NCI-H1048 (cell line): ENCODE measurements around the gene TM9SF2.
"Not testable (repeated sequence)": the region's sequence is repeated elsewhere in the genome, so short reads cannot be mapped to it uniquely, and the experiment has no call there.

Source experiments
- DNase-seq: peaks from one replicate; lab custom pipeline; 2025; lab: John Stamatoyannopoulos, UW

Gene TM9SF2

DNA sequence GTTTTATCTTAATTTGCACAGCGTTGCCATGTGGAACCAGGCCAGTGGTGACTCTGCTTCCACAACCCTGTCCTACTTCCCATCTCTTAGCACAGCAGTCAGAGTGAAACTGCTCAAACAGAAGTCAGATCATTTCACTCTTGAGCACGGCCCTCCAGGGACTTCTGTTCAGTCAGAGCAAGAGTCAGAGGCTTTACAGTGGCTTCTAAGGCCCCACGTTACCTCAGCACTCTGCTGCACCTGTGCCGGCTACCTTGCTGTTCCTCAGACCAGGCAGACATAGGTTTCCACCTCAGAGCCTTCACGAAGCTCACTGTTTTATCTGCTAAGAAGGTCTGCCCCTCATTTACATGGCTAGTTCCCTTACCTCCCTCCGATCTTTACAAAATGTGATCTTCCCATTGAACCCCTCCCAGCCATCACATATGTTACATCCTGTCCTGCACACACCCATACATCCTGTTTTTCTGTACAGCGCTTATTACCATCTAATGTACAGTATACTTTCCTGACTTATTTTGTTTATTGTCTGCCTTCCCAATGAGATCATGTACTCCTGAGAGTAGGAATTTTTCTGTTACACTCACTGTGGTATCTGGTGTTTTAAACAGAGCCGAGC lies 41.6 kb downstream of the TM9SF2 start:
- no peak for DNase-seq

DNA sequence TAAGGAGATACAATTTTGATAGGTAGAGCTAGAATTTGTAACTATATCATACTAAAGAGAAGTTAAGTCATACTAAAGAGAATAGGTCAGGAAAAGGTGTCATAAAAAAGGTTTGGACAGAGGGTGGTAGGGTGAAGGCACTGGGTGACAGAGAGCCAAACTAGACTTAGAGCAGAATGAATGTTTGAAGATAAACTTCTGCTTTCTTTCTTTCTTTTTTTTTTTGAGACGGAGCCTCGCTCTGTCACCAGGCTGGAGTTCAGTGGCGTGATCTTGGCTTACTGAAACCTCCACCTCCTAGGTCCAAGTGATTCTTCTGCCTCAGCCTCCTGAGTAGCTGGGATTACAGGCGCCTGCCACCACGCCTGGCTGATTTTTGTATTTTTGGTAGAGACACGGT lies 44.1 kb downstream of the TM9SF2 start:
- no peak for DNase-seq

GRCh38 chr13:99545979-99546378 lies 44.7 kb downstream of the TM9SF2 start:
- DNase-seq = no peak

DNA sequence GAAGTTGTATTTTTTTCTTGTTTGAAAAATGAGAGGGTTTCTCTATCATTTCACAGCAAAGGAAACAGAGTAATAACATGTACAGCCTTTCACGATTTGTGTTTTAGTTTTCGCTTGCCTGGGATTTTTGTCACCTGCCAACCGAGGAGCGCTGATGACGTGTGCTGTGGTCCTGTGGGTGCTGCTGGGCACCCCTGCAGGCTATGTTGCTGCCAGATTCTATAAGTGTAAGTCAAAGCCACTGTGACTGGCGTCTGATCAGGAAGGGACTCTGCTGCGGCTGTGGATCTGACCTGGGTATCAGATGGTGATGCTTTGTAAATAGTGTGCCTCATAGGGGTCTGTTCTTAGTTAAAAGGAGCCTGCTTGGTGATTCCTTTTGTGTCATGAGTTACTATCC lies 45.6 kb downstream of the TM9SF2 start:
- DNase-seq = no peak

- no peak for DNase-seq
These were observed 47.2 kb downstream of the TM9SF2 start for GRCh38 chr13:99548448-99548847.

GRCh38 chr13:99553033-99553432 lies 51.8 kb downstream of the TM9SF2 start:
- no peak for DNase-seq

- DNase-seq = no peak
These were observed 53.9 kb downstream of the TM9SF2 start for GRCh38 chr13:99555149-99555548.

- DNase-seq = no peak
These were observed 55.7 kb downstream of the TM9SF2 start for GRCh38 chr13:99556867-99557443.

GRCh38 chr13:99558570-99559180 lies 57.4 kb downstream of the TM9SF2 start:
- no peak for DNase-seq

DNA sequence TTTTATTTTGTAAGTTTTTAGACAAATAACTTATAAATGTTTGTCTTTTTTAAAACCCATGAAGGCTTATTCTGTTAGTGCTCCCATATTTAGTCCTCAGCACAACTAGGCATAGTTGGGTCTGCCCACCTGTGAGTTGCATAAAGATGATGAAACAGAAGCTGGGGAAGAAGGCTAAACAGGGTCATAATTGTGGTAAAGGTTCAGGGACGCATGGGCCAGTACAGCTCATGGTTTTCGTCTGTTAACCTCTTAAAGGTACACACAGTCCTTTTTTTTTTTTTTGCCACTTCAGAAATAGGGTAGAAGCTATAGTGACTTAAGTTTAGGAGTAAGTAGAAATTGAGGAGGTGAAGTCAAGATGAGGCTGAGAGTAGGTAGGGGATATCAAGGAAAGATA lies 58.3 kb downstream of the TM9SF2 start:
- DNase-seq = no peak

DNA sequence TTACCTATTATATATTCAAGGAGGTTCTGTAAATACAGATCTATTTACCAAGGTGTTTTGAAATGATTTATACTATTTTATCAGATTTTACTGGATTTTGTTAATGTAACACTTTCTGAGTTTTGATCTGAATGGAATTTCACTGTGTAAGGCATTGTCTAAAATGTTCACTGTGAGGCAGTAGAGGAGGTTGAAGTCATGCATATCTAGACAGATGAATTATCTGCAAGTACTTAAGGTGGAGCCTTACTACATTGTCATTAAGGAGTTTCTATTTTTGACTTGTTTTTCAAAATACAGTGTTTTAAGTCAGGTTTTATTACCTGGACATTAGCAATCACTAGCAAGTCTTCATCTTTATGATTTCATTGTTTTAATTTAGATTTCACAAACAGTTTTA lies 62.1 kb downstream of the TM9SF2 start:
- no peak for DNase-seq

DNA sequence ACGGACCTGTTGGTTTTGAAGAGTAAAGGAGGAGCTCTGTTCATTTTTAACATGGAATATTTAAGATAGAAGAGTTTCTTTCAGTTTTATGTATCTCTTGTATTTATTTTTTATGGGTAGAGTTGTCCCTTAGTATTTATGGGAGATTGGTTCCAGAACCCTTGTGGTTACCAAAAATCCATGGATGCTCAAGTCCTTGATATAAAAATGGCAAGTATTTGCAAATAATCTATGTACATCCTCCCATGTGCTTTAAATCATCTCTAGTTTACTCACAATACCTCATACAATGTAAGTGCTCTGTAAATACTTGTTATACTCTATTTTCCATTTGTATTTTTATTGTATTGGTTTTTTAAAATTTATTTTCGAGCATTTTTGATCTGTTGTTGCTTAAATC lies 63.1 kb downstream of the TM9SF2 start:
- no peak for DNase-seq

DNA sequence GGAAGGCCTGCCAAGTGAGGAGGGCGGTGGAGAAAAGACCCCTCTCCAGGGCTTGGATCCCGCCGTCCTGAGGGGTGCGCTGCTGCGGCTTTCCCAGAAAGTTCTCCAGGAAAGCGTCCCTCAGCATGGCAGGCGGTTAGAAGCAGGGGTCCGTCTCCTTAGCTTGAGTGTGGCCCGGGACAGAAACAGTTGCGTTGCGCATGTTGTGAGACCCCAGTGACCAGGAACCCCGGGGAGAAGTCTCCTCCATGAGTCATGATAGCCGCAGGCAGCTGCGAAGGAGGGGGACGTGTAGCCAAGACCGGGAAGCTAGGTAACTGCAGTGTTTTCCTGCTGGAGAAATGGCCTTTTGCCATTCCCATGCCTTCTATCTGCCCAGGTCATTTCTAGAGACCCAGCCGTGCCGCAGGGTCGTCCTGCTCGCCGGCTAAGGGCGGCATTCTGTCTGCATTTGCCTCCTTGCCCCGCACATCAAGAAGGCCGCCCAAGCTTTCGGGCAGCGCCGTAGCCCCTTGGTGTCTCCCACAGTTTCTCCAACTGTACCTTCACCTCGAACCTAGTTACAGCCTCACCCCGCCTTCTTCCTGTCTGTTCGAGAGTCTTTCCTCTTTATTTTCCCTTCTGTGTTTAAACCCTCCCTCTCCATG lies 64.3 kb downstream of the TM9SF2 start:
- no peak for DNase-seq

DNA sequence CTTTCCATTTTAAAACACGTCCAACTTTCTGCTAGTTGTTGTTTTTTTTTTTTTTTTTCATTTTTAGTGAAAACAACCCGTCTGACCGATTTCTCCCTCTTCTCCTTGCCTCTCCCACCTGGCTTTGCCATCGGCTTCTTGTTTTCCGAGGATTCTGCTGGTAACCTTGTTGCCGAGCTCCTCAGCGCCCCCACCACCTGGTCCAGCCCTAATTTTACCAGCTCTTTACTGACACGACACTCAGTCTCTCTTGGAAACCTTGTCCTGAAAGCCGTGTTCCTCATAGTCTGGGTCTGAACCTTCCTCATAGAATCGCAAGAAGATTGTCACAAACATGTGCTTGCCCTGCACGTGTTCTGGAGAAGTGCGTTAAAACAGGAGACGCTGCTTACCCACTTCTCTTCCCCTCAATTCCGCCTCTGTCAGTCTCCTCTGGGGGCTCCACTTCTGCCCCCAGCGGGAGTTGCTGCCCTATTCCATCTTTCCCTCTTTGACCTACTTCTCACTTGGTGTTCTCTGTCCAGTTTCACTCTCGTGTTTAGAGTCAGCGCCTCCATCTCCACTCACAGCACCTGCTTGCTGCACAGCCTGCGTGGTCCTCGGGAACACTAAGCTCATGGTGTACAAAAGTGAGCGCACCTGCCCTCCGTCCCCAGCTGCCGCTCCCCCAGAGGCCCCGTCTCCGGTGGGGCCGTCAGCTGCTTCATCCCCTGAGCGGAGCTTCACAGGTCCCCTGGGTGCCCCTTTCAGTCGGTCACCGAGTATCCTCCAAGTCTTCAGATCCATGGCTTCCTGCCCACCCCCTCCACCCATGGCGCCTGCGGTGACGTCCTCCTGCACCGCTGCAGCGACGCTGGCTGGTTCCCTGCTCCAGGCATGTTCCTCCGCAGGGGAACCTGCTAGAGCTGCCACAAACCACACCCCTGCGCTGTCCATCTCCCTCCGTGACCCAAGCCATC lies 65.1 kb downstream of the TM9SF2 start:
- no peak for DNase-seq

- not testable (repeated sequence) for DNase-seq
These were observed 67.6 kb downstream of the TM9SF2 start for GRCh38 chr13:99568901-99569300.

- no peak for DNase-seq
These were observed 70.9 kb downstream of the TM9SF2 start for GRCh38 chr13:99572131-99572530.

DNA sequence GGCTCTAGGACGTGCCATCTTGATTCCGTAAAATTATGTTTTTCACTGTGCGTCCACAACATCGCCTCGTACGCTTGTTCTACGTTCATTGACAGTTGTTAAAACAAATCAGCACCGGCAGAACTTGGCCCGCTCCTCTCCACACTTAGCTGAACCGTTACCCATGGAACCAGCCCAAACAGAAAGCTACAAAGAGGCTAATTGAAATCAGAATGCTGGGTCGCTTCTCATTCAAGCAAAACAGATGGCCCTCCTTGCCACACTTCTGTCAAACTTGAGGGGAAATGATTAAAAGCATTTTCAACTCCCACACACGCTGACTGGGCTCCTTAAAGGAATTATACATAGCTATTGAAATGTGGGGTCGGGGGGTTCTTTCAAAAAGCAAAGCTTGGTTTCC lies 71.6 kb downstream of the TM9SF2 start:
- DNase-seq = no peak

- DNase-seq = no peak
These were observed 74.3 kb downstream of the TM9SF2 start for GRCh38 chr13:99575376-99576120.

DNA sequence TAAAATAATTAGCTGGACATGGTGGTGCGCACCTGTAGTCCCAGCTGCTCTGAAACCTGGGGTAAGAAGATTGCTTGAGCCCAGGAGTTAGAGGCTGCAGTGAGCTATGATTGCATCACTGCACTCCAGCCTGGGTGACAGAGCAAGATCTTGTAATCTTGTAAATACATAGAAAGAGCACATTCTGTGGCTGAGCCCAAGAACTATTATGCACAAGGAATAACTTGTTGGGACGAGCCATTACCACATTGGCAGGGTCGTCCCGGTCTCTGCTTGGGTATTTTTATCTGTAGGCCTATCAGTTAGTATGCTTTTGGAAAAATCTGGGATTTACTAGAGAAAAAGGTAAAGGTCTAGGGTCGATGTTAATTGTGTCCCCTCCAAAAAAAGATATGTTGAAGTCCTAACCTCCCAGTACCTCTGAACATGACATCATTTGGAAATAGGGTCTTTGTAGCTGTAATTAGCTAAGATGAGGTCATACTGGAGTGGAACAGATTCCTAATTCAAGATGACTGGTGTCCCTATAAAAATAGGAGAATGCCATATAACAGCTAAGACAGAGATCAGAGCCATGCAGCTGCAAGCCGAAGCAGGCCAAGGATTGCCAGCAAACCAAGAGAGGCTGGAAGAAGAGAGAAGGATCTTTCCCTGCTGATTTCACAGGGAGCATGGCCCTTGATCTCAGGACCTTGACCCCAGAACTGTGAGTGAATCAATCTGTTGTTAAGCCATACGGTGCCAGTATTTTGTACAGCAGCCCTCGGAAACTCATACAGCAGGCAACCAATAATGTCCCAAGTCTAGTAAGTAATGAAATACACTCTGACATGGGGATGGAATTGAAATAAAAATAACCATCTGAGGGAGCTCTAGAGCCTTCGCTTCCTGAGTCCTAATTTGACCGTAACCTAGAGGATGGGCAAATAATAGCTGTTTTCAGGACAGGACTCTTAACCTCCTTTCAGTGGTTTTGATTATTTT lies 77.0 kb downstream of the TM9SF2 start:
- no peak for DNase-seq
